ENCODE results near the gene PRPF39. TPM values are rescaled to one million over a fixed set of nuclear protein-coding genes. Genes with fewer than 3 reads are reported as not detected.

Gene PRPF39, protein sequence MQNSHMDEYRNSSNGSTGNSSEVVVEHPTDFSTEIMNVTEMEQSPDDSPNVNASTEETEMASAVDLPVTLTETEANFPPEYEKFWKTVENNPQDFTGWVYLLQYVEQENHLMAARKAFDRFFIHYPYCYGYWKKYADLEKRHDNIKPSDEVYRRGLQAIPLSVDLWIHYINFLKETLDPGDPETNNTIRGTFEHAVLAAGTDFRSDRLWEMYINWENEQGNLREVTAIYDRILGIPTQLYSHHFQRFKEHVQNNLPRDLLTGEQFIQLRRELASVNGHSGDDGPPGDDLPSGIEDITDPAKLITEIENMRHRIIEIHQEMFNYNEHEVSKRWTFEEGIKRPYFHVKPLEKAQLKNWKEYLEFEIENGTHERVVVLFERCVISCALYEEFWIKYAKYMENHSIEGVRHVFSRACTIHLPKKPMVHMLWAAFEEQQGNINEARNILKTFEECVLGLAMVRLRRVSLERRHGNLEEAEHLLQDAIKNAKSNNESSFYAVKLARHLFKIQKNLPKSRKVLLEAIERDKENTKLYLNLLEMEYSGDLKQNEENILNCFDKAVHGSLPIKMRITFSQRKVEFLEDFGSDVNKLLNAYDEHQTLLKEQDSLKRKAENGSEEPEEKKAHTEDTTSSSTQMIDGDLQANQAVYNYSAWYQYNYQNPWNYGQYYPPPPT
- total RNA-seq (10 to 100 TPM; 54.4 to 62.5 (median 56.9) TPM), total RNA-seq (70.7 to 172 (median 94.4) reads per million in 29 experiments)
- total RNA-seq (2013) = 50.7 TPM

DNA sequence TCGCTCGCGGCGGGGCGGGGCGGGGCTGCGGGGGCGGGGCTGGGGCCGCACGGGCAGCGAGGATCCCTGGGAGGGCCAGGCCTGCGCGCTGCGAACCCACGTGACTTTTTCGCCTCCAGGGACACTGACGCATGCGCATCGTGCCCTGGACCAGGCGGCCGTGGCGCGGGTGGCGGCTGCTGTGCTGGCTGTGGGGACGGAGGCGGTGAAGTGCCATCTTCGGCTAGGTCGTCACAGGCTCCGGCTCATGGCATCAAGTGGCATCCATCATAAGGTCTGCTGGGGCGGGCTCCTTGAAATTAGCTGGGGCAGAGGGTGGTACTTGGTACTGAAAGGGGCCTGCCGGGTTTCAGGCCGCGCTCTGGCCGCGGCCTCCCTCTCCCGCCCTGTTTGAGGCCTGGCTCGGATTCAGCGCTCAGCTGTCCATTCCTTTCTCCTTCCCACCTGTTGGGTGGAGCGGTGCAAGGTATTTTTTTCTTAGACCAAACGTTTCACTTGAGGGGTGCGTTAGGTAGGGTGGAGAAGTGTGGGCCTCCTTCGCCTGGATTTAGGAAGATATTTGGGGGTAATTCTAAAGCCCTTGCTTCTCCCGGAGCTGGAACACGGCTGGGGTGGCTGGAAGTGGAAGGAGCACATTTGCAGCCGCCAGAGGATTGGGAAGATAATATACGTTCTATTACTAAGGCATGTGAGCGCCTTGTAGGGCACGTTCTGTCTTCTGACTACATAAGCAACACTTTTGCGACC lies at the start of gene PRPF39:
Gene PRPF39 (plus strand): TSS at position 141 of the 747 bp plus-strand sequence. CDS start 11,124 bp downstream, outside the sequence.
- Histone ChIP-seq H3K4me3 (ENCODE audit: control insufficient read depth in 1 of 2, extremely low read depth in 1 of 2, low read length in 1 of 2) (peak within 1 kb of the TSS; percentile 89 to 98), H3K4me1 (ENCODE audit: control insufficient read depth in 1 of 2, extremely low read depth in 1 of 2, insufficient read depth in 2 of 2, low read length in 2 of 2) (peaks cover 21 to 26% of the 10 kb centered on the region in 2 experiments), H3K9me3 (no peaks in the 10 kb centered on the region), H3K27me3 (replicated peaks in 1 of 2; ENCODE audit: control insufficient read depth in 2 of 2, extremely low read depth in 1 of 2, insufficient read depth in 2 of 2, low read length in 1 of 2) (no peaks in the 10 kb centered on the region), H3K27ac (ENCODE audit: low read length) (peak within 1 kb of the TSS; percentile 84), H3K36me3 (ENCODE audit: control insufficient read depth in 2 of 2, extremely low read depth in 1 of 2, insufficient read depth in 1 of 2, low read length in 1 of 2) (no peaks in the 10 kb centered on the region)
- Mint-ChIP-seq H3K36me3 (no peaks in the 10 kb centered on the region), H3K4me1 (peaks cover 49 to 64% (median 54%) of the 10 kb centered on the region in 3 donors), H3K9me3 (no peaks in the 10 kb centered on the region), H3K27me3 (no peaks in the 10 kb centered on the region), H3K4me3 (peak within 1 kb of the TSS; percentile 95 to 96 (median 96)), H3K27ac (peak within 1 kb of the TSS; percentile 87 to 91)
- DNase-seq (peak; percentile 86 to 98 (median 91)), ATAC-seq (replicated peaks in 1 of 4) (peak; percentile 89 to 96 (median 95))
- POLR2A ChIA-PET = interaction anchor here in 1 of 2 donors (1.5 kb wide), 1 partner anchor 121 kb away, joined by 4 read pairs; no protein-coding TSS in a partner anchor
- CTCF ChIA-PET = interaction anchor here in 1 of 2 donors (0.5 to 1.0 kb wide), 2 partner anchors 14 to 53 kb away, joined by 3 to 4 read pairs; no protein-coding TSS in a partner anchor
- WGBS (ENCODE audit: insufficient coverage) = 0% methylated on average over 19 of the region's 49 CpGs

DNA sequence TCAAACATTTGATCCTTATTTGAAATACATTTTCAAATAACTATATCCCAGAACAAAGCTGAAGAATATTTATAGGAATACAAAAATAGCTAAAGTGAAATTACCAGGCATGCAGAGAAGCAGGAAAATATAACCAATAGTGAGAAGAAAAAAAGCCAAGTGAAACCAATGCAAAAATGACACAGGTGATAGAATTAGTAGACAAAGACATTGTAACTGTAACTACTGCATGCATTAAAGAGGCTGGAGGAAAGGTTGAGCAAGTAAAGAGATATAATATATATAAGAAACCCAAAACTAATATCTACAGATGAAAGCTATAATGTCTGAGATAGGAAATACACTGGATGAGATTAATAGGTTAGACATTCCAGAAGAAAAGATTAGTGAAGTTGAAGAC lies 49.2 kb upstream of the PRPF39 start:
- Histone ChIP-seq H3K36me3 (ENCODE audit: control insufficient read depth in 2 of 2, extremely low read depth in 1 of 2, insufficient read depth in 1 of 2, low read length in 1 of 2) (peaks cover 14 to 32% of the 10 kb centered on the region in 2 donors), H3K27me3 (replicated peaks in 1 of 2; ENCODE audit: control insufficient read depth in 2 of 2, extremely low read depth in 1 of 2, insufficient read depth in 2 of 2, low read length in 1 of 2) (no peaks in the 10 kb centered on the region), H3K4me3 (ENCODE audit: control insufficient read depth in 1 of 2, extremely low read depth in 1 of 2, low read length in 1 of 2) (no peak overlapping the region), H3K4me1 (ENCODE audit: control insufficient read depth in 1 of 2, extremely low read depth in 1 of 2, insufficient read depth in 2 of 2, low read length in 2 of 2) (no peaks in the 10 kb centered on the region), H3K27ac (ENCODE audit: low read length) (no peak overlapping the region), H3K9me3 (no peaks in the 10 kb centered on the region)
- DNase-seq = no peak
- Mint-ChIP-seq H3K27me3 (no peaks in the 10 kb centered on the region), H3K4me3 (no peak overlapping the region), H3K36me3 (peaks cover 52% of the 10 kb centered on the region), H3K27ac (no peak overlapping the region), H3K4me1 (no peaks in the 10 kb centered on the region), H3K9me3 (no peaks in the 10 kb centered on the region)
- POLR2A ChIA-PET = no interaction called here
- CTCF ChIA-PET = no interaction called here
- no peak for ATAC-seq (replicated peaks in 1 of 4)

DNA sequence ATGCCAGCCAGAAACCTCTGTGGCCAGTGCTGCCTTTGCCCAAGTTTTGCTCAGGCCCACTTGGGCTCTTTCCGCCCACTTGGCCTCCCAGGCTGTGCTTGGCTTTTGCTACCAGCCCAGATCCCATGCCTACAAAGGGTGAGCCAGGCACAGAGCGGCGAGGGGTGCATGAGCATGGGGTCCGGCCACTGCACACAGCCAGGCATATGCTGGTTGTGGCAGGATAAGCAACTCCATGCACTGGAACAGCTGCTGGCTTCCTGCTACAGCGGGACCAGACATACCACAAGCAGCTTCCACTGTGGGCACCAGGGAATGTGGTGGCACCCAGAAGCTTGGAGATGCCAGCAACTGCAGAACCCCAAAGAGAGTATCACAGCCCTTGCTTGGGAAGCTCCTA lies 45.7 kb upstream of the PRPF39 start:
- POLR2A ChIA-PET = no interaction called here
- Mint-ChIP-seq H3K4me1 (no peaks in the 10 kb centered on the region), H3K4me3 (no peak overlapping the region), H3K27ac (no peak overlapping the region), H3K27me3 (no peaks in the 10 kb centered on the region), H3K36me3 (peaks cover 42% of the 10 kb centered on the region), H3K9me3 (no peaks in the 10 kb centered on the region)
- no peaks in the 10 kb centered on the region for H3K4me1 ChIP-seq (ENCODE audit: control insufficient read depth in 1 of 2, extremely low read depth in 1 of 2, insufficient read depth in 2 of 2, low read length in 2 of 2)
- ATAC-seq (replicated peaks in 1 of 4) = no peak
- peaks cover 21 to 28% of the 10 kb centered on the region in 2 donors for H3K36me3 ChIP-seq (ENCODE audit: control insufficient read depth in 2 of 2, extremely low read depth in 1 of 2, insufficient read depth in 1 of 2, low read length in 1 of 2)
- no peak overlapping the region for H3K27ac ChIP-seq (ENCODE audit: low read length)
- no peaks in the 10 kb centered on the region for H3K27me3 ChIP-seq (replicated peaks in 1 of 2; ENCODE audit: control insufficient read depth in 2 of 2, extremely low read depth in 1 of 2, insufficient read depth in 2 of 2, low read length in 1 of 2)
- no peak overlapping the region for H3K4me3 ChIP-seq (ENCODE audit: control insufficient read depth in 1 of 2, extremely low read depth in 1 of 2, low read length in 1 of 2)
- 100% methylated on average over 5 of the region's 5 CpGs for WGBS (ENCODE audit: insufficient coverage)
- no peaks in the 10 kb centered on the region for H3K9me3 ChIP-seq
- CTCF ChIA-PET = interaction anchor here in 1 of 2 donors (0.6 kb wide), 1 partner anchor 103 kb away, joined by 3 read pairs; no protein-coding TSS in a partner anchor
- DNase-seq = no peak

DNA sequence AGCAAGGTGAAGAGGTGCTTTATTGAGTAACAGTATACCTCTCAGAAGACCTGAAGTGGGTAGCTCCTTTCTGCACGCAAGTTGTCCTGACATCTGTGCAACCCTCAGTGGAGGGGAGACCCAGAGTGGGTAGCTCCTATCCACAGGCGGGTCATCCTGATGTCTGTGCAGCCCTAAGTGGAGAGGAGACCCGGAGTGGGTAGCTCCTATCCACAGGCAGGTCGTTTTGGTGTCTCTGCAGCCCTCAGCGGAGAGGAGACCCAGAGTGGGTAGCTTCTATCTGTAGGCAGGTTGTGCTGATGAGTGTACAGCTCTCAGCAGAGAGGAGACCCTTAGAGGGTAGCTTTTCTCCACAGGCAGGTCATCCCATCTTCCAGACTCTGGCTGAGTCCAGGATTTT lies 45.1 kb upstream of the PRPF39 start:
- no peaks in the 10 kb centered on the region for H3K9me3 Mint-ChIP-seq
- H3K27me3 Mint-ChIP-seq = no peaks in the 10 kb centered on the region
- Histone ChIP-seq H3K36me3 (ENCODE audit: control insufficient read depth in 2 of 2, extremely low read depth in 1 of 2, insufficient read depth in 1 of 2, low read length in 1 of 2) (peaks cover 22 to 23% of the 10 kb centered on the region in 2 donors), H3K9me3 (no peaks in the 10 kb centered on the region), H3K27ac (ENCODE audit: low read length) (no peak overlapping the region), H3K4me1 (ENCODE audit: control insufficient read depth in 1 of 2, extremely low read depth in 1 of 2, insufficient read depth in 2 of 2, low read length in 2 of 2) (no peaks in the 10 kb centered on the region), H3K27me3 (replicated peaks in 1 of 2; ENCODE audit: control insufficient read depth in 2 of 2, extremely low read depth in 1 of 2, insufficient read depth in 2 of 2, low read length in 1 of 2) (no peaks in the 10 kb centered on the region), H3K4me3 (ENCODE audit: control insufficient read depth in 1 of 2, extremely low read depth in 1 of 2, low read length in 1 of 2) (no peak overlapping the region)
- no peak for DNase-seq
- no peak for ATAC-seq (replicated peaks in 1 of 4)
- 100% methylated on average over 3 of the region's 5 CpGs for WGBS (ENCODE audit: insufficient coverage)
- no peaks in the 10 kb centered on the region for H3K4me1 Mint-ChIP-seq
- CTCF ChIA-PET = interaction anchor here in 1 of 2 donors (0.6 kb wide), 1 partner anchor 102 kb away, joined by 3 read pairs; no protein-coding TSS in a partner anchor
- no peak overlapping the region for H3K27ac Mint-ChIP-seq
- no peak overlapping the region for H3K4me3 Mint-ChIP-seq
- H3K36me3 Mint-ChIP-seq = peaks cover 41% of the 10 kb centered on the region
- POLR2A ChIA-PET = no interaction called here

DNA sequence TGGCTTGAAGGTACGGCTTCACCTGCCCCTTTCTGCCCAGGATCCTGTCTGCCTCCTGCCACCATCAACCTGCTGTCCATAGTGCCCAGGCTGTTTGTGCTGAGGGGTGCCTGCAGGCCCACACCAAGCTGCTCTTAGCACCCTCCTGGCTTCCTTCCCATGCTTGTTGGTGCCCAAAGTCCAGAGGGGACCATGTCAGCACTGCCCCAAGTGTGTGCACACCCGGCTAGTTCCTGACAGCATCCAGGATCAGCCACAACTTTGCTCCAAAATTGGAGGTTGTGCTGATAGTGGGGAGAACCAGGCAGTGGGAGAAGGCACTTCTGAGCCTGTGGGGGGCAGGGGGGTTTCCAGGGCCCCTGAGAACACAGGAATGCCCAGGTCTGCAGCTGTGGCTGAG lies 44.5 kb upstream of the PRPF39 start:
- ATAC-seq (replicated peaks in 1 of 4) (no peak), DNase-seq (no peak)
- Mint-ChIP-seq H3K9me3 (no peaks in the 10 kb centered on the region), H3K4me3 (no peak overlapping the region), H3K27ac (no peak overlapping the region), H3K27me3 (no peaks in the 10 kb centered on the region), H3K4me1 (no peaks in the 10 kb centered on the region), H3K36me3 (peaks cover 36% of the 10 kb centered on the region)
- CTCF ChIA-PET = no interaction called here
- Histone ChIP-seq H3K4me1 (ENCODE audit: control insufficient read depth in 1 of 2, extremely low read depth in 1 of 2, insufficient read depth in 2 of 2, low read length in 2 of 2) (no peaks in the 10 kb centered on the region), H3K4me3 (ENCODE audit: control insufficient read depth in 1 of 2, extremely low read depth in 1 of 2, low read length in 1 of 2) (no peak overlapping the region), H3K27ac (ENCODE audit: low read length) (no peak overlapping the region), H3K36me3 (ENCODE audit: control insufficient read depth in 2 of 2, extremely low read depth in 1 of 2, insufficient read depth in 1 of 2, low read length in 1 of 2) (peaks cover 18 to 25% of the 10 kb centered on the region in 2 donors), H3K9me3 (no peaks in the 10 kb centered on the region), H3K27me3 (replicated peaks in 1 of 2; ENCODE audit: control insufficient read depth in 2 of 2, extremely low read depth in 1 of 2, insufficient read depth in 2 of 2, low read length in 1 of 2) (no peaks in the 10 kb centered on the region)
- WGBS (ENCODE audit: insufficient coverage) = 100% methylated on average over 1 of the region's 2 CpGs
- POLR2A ChIA-PET = no interaction called here

DNA sequence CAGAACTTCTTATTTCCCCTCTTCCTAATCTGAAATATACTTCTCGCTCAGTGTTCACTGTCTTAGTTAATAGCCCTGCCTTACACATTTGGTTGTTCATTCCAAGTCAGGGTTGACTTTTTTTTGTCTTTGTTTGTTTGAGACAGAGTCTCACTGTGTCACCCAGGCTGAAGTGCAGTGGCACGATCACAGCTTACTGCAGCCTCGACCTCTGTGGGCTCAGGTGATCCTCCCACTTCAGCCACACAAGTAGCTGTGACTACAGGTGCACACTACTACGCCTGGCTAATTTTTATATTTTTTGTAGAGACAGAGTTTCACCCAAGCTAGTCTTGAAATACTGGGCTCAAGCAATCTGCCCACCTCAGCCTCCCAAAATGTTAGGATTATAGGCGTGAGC lies 42.3 kb upstream of the PRPF39 start:
- Mint-ChIP-seq H3K4me3 (no peak overlapping the region), H3K36me3 (peaks cover 27% of the 10 kb centered on the region), H3K4me1 (no peaks in the 10 kb centered on the region), H3K27me3 (no peaks in the 10 kb centered on the region), H3K27ac (no peak overlapping the region), H3K9me3 (no peaks in the 10 kb centered on the region)
- no peak for DNase-seq
- 97% methylated on average over 3 of the region's 5 CpGs for WGBS (ENCODE audit: insufficient coverage)
- no peaks in the 10 kb centered on the region for H3K4me1 ChIP-seq (ENCODE audit: control insufficient read depth in 1 of 2, extremely low read depth in 1 of 2, insufficient read depth in 2 of 2, low read length in 2 of 2)
- CTCF ChIA-PET = no interaction called here
- H3K36me3 ChIP-seq (ENCODE audit: control insufficient read depth in 2 of 2, extremely low read depth in 1 of 2, insufficient read depth in 1 of 2, low read length in 1 of 2) = peaks cover 17 to 26% of the 10 kb centered on the region in 2 donors
- ATAC-seq (replicated peaks in 1 of 4) = no peak
- no peak overlapping the region for H3K4me3 ChIP-seq (ENCODE audit: control insufficient read depth in 1 of 2, extremely low read depth in 1 of 2, low read length in 1 of 2)
- no peaks in the 10 kb centered on the region for H3K9me3 ChIP-seq
- no peak overlapping the region for H3K27ac ChIP-seq (ENCODE audit: low read length)
- POLR2A ChIA-PET = no interaction called here
- no peaks in the 10 kb centered on the region for H3K27me3 ChIP-seq (replicated peaks in 1 of 2; ENCODE audit: control insufficient read depth in 2 of 2, extremely low read depth in 1 of 2, insufficient read depth in 2 of 2, low read length in 1 of 2)
